Right lung (tissue), 5 donors: Measurements from ENCODE around the gene AHRR. TPM values are rescaled to one million over a fixed set of nuclear protein-coding genes. Genes with fewer than 3 reads are reported as not detected.

Experiments used
- DNase-seq, 2 donors: peaks; one replicate each; pipeline ENCODE4 v3.0.0-alpha.2; 2013
- polyA plus RNA-seq, 5 donors: library from polyadenylated mRNA; unstranded; fragments of 120-200 nt; gene quantifications; one replicate each; pipeline versions ENCODE4 v1.2.1 to v1.2.3, GENCODE V29; 2013; ENCODE audit warnings: inconsistent platforms in 1 of 5, low replicate concordance in 1 of 5; ENCODE audit not compliant: insufficient read length in 5 of 5, insufficient read depth in 1 of 5

Gene AHRR
- polyA plus RNA-seq, 5 donors: 2.5 to 7.6 (median 4.9) TPM

DNA sequence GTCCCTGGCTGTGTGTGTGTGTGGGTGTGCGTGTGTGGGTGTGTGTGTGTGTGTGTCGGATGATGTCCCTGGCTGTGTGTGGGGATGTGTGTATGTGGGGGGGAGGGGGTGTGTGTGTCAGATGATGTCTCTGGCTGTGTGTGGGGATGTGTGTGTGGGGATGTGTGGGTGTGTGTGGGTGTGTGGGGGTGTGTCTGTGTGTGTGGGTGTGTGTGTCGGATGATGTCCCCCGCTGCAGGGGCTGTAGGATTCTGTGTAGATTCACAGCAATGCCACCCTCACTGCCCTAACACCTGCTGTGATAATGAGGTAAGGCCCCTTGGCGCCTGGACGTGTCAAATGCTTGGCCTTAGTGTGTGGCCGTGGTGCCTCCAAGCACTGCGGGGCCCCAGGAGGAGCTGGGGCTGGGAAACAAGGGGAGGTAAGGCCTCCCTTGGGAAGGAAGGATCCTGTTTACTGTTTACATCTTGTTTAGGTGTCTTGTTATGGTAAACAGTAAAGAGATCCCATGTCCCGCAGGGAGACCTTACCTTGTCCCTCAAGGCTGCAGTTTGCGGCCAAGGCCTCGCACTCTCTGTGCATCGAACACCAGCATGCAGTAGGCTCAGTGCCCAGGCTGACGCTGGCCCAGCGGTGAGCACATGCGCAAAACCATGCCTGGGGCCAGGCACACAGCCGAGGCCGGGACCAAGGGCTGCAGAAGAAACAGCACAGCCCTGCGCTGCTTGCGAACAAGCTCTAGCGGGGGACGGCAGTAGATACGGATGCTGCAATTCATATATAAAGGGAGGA is 24.1 kb downstream of the AHRR start:
- no peak for DNase-seq

DNA sequence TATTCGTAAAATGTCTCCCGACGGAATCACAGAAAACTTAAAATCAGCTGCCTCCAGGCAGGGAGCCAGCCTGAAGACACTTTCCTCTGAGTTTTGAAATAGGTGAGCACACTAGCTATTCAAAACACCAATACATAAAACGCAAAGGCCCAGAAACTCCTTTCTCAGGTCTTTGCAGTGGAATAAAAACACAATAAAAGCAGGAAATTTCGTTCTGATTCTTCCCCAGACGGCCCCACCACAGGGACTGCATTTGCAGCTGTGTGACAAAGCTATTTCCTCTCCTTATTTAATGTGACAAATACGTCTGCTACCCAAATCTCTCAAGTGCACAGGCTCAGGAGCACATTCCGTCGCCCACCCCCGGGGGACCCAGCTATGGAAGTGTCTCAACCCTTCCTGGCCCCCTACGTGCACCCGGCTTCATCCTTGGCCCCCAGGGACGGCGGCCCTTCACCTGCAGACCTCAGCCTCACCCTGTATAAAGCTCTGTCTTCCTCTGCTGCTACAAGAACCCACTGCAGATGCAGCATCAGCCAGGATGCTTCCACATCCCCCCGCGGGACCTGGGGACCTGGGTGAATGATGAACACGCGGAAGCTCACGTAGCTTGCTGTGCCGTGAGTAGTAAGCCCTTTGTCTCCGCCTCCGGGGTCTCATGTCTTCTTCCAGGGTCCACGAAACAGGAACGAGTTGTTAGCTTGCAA is 24.9 kb downstream of the AHRR start:
- DNase-seq: no peak

DNA sequence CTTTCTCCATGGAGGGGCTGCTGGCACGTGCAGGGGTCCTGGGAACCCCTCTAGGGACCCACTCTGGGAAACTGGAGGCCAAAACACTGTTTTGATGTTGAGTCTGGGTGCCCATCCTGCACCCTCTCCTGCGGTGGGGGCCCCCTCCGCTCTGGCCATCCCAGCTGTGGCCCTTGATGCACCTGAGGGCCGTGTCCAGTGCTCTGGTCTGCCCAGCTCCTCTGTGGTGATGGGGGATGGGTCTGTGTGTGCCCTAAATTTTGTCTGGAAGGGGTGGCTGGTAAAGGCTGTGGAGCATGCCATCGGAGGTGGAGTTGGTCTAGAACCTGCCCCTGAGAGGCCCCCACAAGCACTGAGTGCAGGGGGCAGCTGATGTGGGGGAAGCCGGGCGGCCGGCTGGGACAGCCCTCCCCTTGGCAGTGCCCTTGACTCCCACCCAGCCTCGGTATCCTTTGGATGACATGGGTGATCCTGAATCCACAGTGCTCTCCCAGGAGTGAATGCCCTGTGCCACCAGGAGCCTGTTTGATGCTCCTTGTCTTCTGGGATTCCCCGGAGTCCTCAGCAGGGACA is 26.3 kb downstream of the AHRR start:
- DNase-seq: no peak

DNA sequence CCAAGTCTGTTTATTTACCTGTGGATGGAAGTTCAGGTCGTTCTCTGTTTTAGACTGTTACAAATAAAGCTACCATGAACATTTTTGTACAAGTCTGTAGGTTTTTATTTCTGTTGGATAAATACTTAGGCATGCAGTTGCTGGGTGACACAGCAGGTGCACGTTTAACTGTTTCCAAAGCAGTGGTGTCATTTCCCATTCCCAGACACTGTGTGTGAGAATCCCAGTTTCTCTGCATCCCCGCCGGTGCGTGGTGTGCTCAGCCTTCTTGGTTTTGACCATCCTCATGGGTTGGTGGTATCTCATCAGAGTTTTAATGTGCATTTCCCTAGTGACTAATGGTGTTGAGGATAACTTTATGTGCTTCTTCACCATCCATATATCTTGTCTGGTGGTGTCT is 27.2 kb downstream of the AHRR start:
- DNase-seq: no peak

DNA sequence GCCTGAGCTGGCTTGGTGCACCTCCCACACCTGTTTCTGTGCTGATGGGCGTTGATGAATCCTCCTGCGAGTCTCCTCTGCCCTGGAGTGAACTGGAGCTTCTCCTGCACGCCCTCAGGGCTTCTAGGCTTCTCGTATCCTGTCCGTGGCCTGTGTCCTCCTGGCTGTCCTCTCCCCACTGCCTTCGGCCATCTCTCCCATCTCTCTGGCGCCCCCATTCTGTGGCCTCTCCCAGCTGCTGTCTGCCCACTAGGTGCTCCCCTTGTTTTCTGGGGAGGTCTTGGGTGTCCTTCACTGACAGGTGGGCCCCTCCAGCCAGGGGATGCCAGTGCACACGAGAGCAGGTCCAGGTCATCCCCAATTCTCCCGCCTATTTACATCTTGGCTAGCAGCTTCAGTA is 28.8 kb downstream of the AHRR start:
- no peak for DNase-seq

DNA sequence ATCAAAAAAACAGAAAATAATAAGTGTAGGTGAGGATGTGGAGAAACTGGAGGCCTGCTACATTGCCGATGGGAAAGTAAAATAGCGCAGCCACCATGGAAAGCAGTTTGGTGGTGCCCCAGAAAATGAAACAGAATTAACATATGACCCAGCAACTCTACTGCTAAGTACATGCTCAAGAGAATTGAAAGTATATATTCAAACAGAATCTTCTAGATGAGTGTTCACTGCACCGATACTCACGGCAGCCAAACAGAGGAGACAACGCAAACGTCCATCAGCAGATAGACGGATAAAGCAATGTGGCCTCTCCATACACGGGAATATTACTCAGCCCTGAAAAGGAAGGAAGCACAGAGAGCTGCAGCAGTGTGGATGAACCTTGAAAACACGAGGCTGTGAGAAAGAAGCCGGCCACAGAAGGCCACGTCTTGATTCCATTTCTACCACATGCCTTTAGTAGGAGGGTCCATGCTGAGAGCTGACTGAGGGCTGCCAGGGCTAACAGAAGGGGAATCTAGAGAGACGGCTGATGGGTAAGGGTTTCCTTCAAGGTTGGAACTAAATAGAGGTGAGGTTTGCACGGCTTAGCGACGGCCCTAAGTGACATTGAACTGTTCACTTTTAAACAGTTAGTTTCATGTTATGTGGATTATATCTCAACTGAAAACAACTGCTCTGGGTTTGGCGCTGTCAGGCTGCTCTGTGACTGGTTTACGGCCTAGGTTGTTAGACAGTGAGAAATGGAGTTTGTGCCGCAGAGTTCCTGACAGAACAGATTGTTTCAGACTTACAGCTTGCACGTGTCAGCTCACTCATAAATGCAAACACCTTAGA is 29.8 kb downstream of the AHRR start:
- no peak for DNase-seq

DNA sequence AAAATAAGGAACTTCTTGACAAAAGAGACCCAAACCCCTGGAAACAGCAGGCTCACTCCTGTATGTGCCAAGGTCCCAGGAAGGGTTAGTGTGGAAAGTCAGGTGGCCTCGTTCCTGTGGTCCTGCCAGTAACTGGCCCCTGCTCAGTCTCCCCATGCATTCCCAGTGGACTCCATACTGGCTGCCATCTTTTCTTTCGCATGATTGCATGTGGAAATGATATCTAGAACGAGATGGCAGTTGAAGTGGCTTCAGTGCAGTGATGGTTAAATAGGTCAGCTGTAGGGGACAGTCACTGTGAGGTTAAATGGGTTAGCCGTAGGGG is 30.4 kb downstream of the AHRR start:
- no peak for DNase-seq

DNA sequence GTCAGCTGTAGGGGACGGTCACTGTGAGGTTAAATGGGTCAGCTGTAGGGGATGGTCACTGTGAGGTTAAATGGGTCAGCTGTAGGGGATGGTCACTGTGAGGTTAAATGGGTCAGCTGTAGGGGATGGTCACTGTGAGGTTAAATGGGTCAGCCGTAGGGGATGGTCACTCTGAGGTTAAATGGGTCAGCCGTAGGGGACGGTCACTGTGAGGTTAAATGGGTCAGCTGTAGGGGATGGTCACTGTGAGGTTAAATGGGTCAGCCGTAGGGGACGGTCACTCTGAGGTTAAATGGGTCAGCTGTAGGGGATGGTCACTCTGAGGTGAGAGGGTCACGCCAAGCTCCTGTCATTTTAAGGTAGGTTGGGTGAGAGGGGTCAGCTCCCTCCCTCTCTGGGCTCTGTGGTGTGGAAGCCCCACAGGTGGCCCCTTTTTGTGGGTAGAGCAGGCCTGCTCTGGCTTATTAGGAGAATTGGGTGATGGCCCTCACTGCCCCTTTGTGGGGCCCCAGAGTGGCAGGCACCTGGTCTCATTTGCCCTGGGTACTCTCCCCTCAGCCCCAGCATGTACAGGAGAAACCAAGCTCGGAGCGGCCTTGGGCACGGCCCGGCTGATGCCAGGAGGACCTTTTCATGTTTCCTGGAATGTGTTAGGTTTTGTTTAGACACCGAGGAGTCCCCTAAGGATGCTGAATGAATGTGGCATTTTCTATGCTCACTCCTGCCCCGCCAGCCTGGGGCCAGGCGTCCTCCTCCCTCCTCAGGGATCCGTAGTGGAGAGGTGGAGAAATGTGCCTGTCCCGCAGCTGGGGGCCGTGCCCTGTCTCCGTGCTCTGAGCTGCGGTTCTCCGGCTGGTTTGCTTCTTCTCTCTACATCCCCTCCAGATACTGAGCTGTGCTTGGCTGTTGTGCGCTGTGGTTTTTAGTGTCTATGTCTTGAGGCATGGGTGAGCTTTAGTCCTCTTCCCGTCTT is 31.4 kb downstream of the AHRR start:
- no peak for DNase-seq

DNA sequence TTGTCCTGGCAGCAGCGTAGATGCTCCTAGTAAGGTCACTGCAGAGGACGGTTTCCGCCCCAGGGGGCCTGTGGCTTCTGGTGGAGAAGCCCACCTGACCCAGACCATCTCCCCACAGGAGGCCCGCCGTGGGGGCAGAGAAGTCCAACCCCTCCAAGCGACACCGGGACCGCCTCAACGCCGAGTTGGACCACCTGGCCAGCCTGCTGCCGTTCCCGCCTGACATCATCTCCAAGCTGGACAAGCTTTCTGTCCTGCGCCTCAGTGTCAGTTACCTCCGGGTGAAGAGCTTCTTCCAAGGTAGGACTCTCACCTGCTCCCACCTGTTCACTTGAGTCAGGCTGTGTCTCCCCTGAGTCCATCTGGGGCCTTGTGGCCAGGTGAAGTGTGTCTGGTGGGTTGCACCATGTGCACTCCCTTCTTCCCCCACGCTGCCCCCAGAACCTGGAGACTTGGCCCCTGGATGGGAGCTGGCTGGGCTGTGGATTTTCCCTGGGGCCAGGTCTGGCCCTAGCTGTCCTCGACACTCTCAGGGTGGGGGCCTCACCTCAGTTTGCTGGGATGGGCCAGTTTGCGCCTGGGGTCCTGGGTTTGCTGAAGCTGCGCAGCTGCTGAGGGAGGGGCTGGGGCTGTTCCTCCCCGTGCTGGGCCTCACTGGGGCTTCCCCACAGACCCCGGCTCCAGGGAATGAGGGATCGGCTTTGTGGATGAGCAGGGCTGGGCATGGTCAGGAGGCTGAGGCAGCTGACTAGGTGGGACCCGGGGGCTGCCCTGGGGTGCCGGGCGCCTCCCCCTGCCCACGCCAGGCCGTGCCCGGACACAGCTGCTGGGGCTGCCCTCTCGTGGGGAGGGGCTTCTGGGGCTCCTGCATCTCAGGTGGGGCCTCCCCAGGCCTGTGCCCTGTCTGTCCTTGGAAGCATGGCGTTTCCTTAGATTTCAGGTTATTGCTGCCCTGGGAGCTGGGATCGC is 32.4 kb downstream of the AHRR start:
- DNase-seq: no peak

DNA sequence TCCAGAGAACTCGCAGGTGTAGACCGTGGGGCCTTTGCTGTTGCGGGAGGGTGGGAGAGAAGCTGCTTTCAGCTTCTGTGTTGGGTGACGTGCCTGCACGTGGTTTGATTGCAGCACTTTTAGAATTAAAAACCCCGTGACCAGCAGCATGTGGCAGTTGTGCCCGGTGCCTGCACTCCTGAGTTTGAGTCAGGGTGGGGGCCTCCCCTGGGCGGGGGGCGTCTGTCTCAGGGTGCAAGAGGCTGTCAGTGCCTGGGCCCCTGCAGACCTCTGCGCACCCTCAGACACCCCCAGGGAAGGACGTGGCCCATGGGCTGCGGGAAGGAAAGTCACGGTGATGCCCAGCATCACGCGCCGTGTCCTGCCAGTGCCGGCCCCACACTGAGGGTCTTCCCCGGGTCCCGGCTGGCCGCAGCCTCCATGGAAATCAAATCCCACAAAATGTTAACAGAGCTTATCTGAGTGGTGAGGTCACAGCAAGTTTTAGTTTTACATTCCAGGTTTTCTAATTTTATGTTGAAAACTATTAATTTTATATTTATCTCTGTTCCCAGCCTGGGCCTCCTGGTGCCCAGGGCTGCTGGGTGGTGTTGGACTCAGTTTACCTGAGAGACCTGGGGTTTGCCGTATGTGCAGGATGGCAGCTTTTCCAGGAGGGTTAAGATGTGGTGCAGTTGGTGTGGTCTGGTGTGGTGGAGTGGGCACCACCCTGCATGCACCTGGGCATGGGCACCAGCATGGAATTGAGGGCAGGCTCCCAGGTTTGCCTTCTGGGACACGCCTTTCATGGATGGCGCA is 33.3 kb downstream of the AHRR start:
- no peak for DNase-seq

DNA sequence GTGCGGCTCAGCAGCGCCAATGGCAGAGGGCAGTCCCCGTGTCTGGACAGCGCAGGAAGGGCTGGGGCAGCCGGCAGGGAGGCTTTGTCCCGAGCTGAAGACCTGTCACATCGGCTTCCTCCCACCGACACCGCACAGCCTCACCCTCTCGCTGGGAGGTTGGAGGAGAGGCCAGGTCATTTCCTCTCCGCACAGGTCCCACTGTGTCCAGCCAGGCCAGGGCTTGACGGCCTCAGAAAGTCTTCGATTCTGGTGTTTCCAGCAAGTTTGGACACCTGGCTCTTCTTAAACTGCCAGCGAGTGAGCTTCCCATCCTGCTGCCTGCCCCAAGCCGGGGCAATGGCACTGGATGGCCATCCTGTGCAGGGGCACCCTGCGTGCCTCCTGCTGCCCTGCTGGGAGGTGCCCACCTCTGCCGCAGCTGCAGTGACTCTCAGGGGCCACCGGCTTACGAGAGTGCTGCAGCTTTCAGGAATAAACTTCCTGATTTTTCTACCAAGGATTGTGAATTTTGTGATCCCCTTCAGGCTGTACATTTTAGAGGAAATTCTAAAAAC is 33.9 kb downstream of the AHRR start:
- no peak for DNase-seq

DNA sequence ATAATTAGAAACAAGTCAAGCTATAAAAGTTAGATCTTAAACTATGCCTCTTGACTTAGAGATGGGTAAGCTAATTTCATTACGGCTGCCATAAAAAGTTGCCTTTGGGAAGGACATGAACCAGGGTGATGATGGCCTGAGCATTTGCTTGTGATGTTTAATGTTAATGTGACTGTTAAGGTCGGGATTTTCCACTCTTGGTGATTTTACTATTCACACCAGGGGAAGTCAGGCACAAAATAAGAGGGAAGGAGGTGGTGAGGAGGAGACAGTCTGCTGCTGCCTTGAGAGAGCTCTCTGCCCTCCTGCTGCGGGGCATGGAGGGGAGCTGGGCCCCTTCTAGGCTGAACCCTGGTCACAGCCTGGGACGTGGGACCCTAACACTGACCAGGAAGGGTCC is 34.4 kb downstream of the AHRR start:
- no peak for DNase-seq

DNA sequence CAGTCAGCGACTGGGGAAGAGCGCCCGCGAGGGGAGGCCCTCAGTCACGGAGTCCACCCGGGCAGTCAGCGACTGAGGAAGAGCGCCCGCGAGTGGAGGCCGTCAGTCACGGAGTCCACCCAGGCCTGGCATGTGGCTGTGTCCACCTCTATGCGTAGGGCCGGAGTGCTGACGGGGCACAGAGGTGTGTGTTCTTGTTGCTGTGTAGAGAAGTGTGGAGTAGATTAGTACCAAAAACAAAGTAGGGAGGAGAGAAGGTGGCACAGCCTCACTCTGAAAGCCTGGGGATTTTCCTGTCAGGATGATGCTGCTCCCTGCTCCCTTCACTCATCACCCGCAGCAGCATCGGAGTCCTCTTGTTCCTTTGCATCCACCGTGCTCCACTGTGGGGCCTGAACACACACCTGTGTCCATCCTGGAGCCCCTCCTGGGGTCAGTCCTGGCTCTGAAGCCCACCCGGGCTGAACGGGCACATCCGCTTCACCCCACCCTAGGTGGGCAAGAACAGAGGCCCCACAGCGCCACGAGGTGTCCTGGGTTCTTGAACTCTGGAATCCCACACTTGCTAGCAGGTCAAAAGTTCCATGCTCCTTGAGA is 37.9 kb downstream of the AHRR start:
- DNase-seq: no peak

DNA sequence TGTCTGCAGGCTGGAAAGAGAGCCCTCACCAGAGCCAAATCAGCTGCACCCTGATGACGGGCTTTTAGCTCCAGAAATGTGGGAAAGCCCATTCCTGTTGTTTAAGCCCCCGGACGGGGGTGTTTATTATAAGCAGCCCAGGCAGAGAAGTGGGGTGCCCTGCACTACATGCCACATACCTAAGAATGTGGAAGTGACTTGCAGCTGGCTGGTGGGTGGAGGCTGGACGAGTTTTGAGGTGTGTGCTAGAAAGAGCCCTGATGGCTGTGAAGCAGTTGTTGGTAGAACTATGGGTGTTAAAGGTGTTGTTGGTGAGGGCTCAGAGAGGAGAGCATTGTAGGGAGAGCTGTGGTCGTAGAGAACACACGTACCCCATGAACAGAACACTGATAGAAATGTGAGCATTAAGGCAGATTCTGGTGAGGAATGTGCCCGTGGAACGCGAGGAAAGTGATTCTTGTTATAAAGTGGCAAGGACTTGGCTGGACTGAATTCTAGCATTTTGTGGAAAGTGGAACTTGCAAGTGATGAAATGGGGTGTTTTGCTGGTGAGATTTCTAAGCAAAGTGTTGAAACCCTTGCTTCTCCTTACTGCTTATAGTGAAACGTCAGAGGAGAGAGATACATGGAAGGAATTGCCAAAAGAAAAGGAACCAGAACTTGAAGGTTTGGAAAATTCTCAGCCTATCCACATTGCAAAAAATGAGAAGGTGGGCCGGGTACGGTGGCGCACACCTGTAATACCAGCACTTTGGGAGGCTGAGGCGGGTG is 38.9 kb downstream of the AHRR start:
- DNase-seq: no peak

DNA sequence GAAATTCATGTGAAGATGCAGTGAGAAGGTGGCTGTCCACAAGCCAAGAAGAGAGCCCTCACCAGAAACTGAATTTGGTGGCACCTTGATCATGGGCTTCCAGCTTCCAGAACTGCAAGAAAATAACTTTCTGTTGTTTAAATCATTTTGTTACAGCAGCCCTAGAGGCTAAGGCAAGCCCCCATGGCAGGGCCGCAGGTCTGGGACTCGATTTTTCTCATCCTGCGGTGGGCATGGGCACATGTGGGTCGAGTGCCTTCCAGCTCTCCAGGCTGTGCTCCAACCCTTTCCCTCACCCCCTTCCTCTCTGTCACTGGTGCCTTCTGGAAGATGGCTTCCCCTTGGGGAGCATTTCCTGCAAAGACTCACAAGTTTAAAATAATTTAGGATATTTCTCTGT is 40.7 kb downstream of the AHRR start:
- no peak for DNase-seq

DNA sequence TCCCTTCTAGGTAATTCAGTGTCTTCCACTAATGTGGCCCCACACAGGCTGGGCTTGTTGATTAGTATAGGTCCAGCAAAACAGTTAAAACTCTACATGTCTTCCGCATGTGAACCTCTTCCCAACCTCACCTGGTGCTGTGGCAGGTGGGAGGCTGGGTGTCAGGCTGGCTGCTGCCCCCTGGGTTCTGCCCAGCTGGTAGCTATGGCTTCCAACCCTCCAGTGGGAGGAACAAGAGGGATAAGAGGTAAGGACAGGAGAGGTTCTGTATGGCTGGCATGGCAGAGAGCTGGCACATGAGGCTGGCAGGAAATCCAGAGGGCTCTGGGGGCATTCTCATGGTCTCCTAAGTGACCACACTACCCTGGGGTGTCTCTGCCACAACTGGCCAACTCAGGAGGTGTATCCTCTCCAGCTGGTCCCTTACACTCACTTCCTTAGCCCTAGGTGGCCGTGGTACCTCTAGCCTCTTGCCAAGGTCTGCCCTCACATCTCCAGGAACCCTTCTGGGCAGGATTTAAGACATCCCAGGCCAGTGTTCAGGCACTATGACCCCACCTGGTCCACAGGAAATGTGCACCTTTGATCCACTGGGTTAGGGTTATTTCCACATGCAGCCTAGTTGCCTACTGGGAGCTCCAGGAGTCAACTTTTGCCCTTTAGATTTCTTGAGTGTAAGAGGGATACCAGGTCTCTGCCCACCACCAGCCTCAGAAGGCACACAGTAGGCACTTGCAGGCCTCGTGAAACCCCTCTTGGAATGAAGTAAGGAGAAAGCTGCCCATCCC is 41.7 kb downstream of the AHRR start:
- DNase-seq: no peak

DNA sequence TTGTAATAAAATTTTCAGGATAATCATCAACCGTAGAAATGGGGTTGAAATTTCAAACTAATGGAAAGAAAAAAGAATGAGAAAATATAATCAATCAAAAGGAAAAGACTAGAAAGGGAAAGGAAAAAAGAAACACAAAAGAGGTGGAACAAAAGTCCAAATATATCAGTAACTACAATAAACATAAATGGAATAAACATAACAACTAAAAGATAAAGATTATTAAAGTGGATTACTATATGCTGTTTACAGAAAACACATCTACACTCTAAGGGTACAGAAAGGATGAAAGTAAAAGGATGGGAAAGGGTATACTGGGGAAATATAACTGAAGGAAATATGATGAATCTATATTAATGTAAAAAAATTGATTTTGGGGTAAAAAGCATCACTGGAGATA is 43.0 kb downstream of the AHRR start:
- DNase-seq: no peak
